HFFc6 (cell line): ENCODE measurements around the gene TAAR2. TPM values are rescaled to one million over a fixed set of nuclear protein-coding genes. Genes with fewer than 3 reads are reported as not detected.

Experiments
- DNase-seq: peaks from one replicate; pipeline ENCODE4 v3.0.0-alpha.2; 2018
- H3K27ac Mint-ChIP-seq: 2 replicates; pipeline ENCODE4 v1.8.0; 2020; ENCODE audit warnings: mild to moderate bottlenecking, mixed read lengths
- H3K27me3 Mint-ChIP-seq: 2 replicates; pipeline ENCODE4 v1.8.0; 2021; ENCODE audit warnings: mild to moderate bottlenecking, moderate library complexity, mixed read lengths; ENCODE audit not compliant: insufficient read depth
- H3K36me3 Mint-ChIP-seq: 2 replicates; pipeline ENCODE4 v1.8.0; 2021; ENCODE audit warnings: low read depth, mixed read lengths
- H3K4me1 Mint-ChIP-seq: 2 replicates; pipeline ENCODE4 v1.8.0; 2020; ENCODE audit warnings: low read depth, mixed read lengths
- H3K4me3 Mint-ChIP-seq: 2 replicates; pipeline ENCODE4 v1.8.0; 2020; ENCODE audit warnings: mild to moderate bottlenecking, moderate library complexity, mixed read lengths
- H3K9me3 Mint-ChIP-seq: 2 replicates; pipeline ENCODE4 v1.8.0; 2020; ENCODE audit warnings: mild to moderate bottlenecking, mixed read lengths
- CTCF ChIP-seq: fragments of 200-600 bp; sonication (generic); IDR thresholded peaks from 2 replicates; pipeline ENCODE4 v1.5.0; 2021; ENCODE audit warnings: antibody characterized with exemption, mild to moderate bottlenecking
- total RNA-seq, 6 experiments: library from RNA; stranded (reverse); fragmentation: NEBNext Ultra II Directional; extraction: Animal tissue kit (Norgen Biotek cat#: 25700); gene quantifications; 2 replicates in 1 of 6; 3 replicates in 5 of 6; pipeline ENCODE4 v1.2.3, GENCODE V29; 2021

Gene TAAR2
- total RNA-seq, 6 experiments from 2014 or later: not detected

DNA sequence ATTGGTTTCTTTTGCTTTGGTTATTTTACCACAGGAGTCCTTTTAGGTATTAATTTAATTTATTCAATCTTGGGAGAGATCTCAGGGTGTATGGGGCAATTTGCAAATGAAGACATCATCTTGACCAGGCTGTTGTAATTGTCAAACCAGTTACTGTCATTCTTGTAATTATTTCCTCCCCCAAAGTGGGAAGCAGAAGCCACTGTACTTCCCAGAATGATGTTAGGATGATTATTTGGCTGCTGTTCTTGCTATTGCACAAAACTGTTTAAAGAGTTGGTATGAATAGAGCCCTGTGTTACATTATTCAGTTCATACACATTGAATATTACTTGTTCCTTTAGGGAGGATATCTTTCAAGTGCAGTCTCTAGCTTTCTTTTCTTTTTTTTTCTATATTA is 52.3 kb downstream of the TAAR2 start:
- Mint-ChIP-seq H3K27ac (no peak overlapping the region), H3K9me3 (no peaks in the 10 kb centered on the region), H3K4me3 (no peak overlapping the region), H3K4me1 (no peaks in the 10 kb centered on the region), H3K27me3 (peaks cover 21% of the 10 kb centered on the region), H3K36me3 (no peaks in the 10 kb centered on the region)
- no peak for TF ChIP-seq CTCF
- no peak for DNase-seq

- Mint-ChIP-seq H3K4me3 (no peak within 1 kb of the TSS), H3K4me1 (no peaks in the 10 kb centered on the region), H3K27ac (no peak within 1 kb of the TSS), H3K9me3 (no peaks in the 10 kb centered on the region), H3K36me3 (no peaks in the 10 kb centered on the region), H3K27me3 (peaks cover 19% of the 10 kb centered on the region)
- TF ChIP-seq CTCF: no peak
- DNase-seq: no peak
Observed at GRCh38 chr6:132570221-132570777, 53.8 kb downstream of the TAAR2 start, which contains the start of gene TAAR6. Gene TAAR6, plus strand, starts transcription at chr6:132570322. Its CDS starts 0 bp downstream, at chr6:132570322.

DNA sequence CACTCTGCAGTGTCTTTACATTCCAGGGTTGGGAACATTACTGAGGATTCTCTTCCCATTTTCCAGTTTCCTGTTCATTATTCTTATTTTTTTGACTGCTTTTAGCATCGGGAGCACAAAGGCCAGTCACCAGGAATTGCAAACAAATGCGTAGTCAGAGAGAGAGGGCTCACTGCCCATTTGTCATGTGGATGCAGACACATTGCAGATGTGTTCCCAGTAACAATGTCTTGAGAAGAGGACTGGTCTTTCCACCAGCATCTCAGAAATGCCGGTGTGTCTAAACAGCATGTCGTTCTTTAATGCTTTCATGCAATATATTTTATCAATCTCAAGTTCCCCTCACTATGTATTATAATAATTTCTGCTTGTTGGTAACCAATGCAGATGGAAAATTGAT is 54.9 kb downstream of the TAAR2 start:
- Mint-ChIP-seq H3K27me3 (peaks cover 25% of the 10 kb centered on the region), H3K27ac (no peak overlapping the region), H3K4me1 (no peaks in the 10 kb centered on the region), H3K36me3 (no peaks in the 10 kb centered on the region), H3K9me3 (no peaks in the 10 kb centered on the region), H3K4me3 (no peak overlapping the region)
- no peak for TF ChIP-seq CTCF
- DNase-seq: no peak

DNA sequence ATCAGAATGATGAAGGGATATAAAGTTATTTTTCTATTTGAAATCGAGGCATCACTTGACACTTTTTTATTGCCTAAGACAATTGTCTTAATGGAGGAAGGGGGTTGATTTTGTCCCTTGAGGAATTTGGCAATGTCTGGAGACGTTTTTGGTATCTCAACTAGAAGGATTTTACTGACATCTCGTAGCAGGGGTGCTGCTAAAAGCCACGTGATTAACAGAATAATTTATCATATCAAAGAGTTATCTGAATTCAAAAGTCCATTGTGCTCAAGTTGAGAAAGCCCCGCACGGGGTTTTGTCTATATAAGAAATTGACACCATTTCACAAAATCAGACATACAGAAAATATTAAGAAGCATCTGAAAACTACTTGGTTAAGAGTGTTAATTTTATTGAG is 55.5 kb downstream of the TAAR2 start:
- peaks cover 25% of the 10 kb centered on the region for H3K27me3 Mint-ChIP-seq
- H3K27ac Mint-ChIP-seq: no peak overlapping the region
- no peak overlapping the region for H3K4me3 Mint-ChIP-seq
- no peaks in the 10 kb centered on the region for H3K9me3 Mint-ChIP-seq
- H3K36me3 Mint-ChIP-seq: no peaks in the 10 kb centered on the region
- no peak for TF ChIP-seq CTCF
- H3K4me1 Mint-ChIP-seq: no peaks in the 10 kb centered on the region
- no peak for DNase-seq

DNA sequence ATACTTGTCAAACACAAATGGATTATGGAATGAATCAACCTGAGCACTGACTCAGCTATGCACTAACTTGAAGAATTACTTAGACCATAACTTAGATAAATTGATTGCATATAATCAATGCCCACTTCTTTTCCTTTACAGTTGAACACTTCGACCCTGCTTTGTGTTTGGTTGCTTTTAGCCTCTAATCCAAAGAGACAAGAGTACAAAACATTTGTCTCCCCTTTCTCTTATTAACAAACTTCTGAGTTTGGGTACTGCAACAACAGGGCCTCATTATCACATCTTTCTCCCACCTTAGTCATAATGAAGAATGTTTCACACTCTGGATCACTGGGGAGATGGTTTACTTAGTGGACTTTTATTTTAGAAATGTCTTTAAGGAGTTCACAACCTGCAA is 56.5 kb downstream of the TAAR2 start:
- Mint-ChIP-seq H3K27me3 (peaks cover 20% of the 10 kb centered on the region), H3K36me3 (no peaks in the 10 kb centered on the region), H3K4me3 (no peak overlapping the region), H3K9me3 (no peaks in the 10 kb centered on the region), H3K4me1 (no peaks in the 10 kb centered on the region), H3K27ac (no peak overlapping the region)
- DNase-seq: no peak
- TF ChIP-seq CTCF: no peak

Other genes starting within 250 kb of the TAAR2 start
- 100 to 1,000 TPM in 5 of 6 experiments, 10 to 100 TPM in 1; 85.0 to 174 (median 153) TPM for gene MOXD1, start 222.8 kb downstream of the TAAR2 start, total RNA-seq
- 10 to 100 TPM; 36.4 to 41.5 (median 39.3) TPM for gene STX7, start 111.2 kb downstream of the TAAR2 start, total RNA-seq
- not detected for gene TAAR9, start 86.0 kb downstream of the TAAR2 start, total RNA-seq
- not detected for gene TAAR8, start 71.6 kb downstream of the TAAR2 start, total RNA-seq
- gene TAAR6, start 54.0 kb downstream of the TAAR2 start, total RNA-seq: not detected
- gene TAAR5, start 34.5 kb downstream of the TAAR2 start, total RNA-seq: not detected
- not detected for gene TAAR1, start 34.9 kb upstream of the TAAR2 start, total RNA-seq
- gene VNN1, start 89.8 kb upstream of the TAAR2 start, total RNA-seq: under 1 TPM in 5 of 6 experiments, not detected in 1; 0.07 to 0.13 (median 0.09) TPM
- not detected for gene VNN2, start 133.6 kb upstream of the TAAR2 start, total RNA-seq
- gene SLC18B1, start 174.4 kb upstream of the TAAR2 start, total RNA-seq: 1 to 10 TPM; 2.9 to 4.1 (median 3.5) TPM
- gene RPS12, start 190.3 kb upstream of the TAAR2 start, total RNA-seq: 1,000 to 10,000 TPM in 4 of 6 experiments, 100 to 1,000 TPM in 2; 826 to 1,148 (median 1,037) TPM